ENCODE data around the gene HOXA3.

- TF ChIP-seq RCOR1 (IDR thresholded peaks at IDR 0.05; ENCODE audit: low read depth, low read length) (no peak), POLR2A (IDR thresholded peaks at IDR 0.05; ENCODE audit: low read length) (no peak), EP300 (IDR thresholded peaks at IDR 0.05) (no peak), CHD4 (IDR thresholded peaks at IDR 0.05; ENCODE audit: borderline replicate concordance) (no peak), RNF2 (IDR thresholded peaks at IDR 0.05; ENCODE audit: borderline replicate concordance, low read depth) (no peak), CTCF (IDR thresholded peaks at IDR 0.05) (no peak), MYC (IDR thresholded peaks at IDR 0.05; ENCODE audit: borderline replicate concordance, low read length) (no peak), NR3C1 (IDR thresholded peaks at IDR 0.05) (no peak), PBX3 (IDR thresholded peaks at IDR 0.05) (no peak), MAFK (IDR thresholded peaks at IDR 0.05; ENCODE audit: partially characterized antibody) (no peak)
- TF ChIP-seq, protein P1, sequence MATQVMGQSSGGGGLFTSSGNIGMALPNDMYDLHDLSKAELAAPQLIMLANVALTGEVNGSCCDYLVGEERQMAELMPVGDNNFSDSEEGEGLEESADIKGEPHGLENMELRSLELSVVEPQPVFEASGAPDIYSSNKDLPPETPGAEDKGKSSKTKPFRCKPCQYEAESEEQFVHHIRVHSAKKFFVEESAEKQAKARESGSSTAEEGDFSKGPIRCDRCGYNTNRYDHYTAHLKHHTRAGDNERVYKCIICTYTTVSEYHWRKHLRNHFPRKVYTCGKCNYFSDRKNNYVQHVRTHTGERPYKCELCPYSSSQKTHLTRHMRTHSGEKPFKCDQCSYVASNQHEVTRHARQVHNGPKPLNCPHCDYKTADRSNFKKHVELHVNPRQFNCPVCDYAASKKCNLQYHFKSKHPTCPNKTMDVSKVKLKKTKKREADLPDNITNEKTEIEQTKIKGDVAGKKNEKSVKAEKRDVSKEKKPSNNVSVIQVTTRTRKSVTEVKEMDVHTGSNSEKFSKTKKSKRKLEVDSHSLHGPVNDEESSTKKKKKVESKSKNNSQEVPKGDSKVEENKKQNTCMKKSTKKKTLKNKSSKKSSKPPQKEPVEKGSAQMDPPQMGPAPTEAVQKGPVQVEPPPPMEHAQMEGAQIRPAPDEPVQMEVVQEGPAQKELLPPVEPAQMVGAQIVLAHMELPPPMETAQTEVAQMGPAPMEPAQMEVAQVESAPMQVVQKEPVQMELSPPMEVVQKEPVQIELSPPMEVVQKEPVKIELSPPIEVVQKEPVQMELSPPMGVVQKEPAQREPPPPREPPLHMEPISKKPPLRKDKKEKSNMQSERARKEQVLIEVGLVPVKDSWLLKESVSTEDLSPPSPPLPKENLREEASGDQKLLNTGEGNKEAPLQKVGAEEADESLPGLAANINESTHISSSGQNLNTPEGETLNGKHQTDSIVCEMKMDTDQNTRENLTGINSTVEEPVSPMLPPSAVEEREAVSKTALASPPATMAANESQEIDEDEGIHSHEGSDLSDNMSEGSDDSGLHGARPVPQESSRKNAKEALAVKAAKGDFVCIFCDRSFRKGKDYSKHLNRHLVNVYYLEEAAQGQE (IDR thresholded peaks at IDR 0.05), result no peak
Measured at GRCh38 chr7:27062946-27063345, 89.4 kb downstream of the HOXA3 start.
